Subcutaneous adipose tissue (tissue), 4 donors: Measurements from ENCODE around the gene PTPRK. TPM values are rescaled to one million over a fixed set of nuclear protein-coding genes. Genes with fewer than 3 reads are reported as not detected.

ENCODE experiments used
- total RNA-seq, 4 donors: library from RNA; depleted of rRNA; stranded (reverse); fragments of >200 nt; gene quantifications; one replicate each; pipeline ENCODE4 v1.1.0, GENCODE V29; 2016
- TF ChIP-seq, protein P1 (sequence below): fragments of 450-650 bp; IDR thresholded peaks from one replicate; pipeline ENCODE4 v1.5.1; 2016; ENCODE audit warnings: low read depth, mild to moderate bottlenecking, control low read depth, antibody characterized with exemption, moderate library complexity

The PTPRK gene
- total RNA-seq, 4 donors from 2014 or later: 21.6 to 31.0 (median 26.1) TPM

DNA sequence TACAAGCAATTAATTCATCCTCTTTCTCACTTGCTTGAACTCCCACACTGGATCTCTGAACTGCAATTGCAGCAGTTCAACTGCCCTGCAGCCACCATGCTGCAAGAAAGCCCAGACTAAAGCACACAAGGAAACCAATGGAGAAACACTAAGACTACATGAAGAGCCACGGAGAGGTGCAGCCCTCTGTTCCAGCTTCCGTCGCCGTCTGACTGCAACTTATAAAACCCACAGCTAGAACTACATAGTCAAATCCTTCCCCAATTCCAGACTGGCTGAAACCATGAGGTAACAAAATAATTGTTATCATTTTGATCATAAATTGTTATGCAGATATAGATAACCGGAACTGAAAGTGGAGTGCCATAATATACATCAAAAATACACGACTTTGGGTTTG lies 598.4 kb downstream of the PTPRK start:
- TF ChIP-seq, protein P1, sequence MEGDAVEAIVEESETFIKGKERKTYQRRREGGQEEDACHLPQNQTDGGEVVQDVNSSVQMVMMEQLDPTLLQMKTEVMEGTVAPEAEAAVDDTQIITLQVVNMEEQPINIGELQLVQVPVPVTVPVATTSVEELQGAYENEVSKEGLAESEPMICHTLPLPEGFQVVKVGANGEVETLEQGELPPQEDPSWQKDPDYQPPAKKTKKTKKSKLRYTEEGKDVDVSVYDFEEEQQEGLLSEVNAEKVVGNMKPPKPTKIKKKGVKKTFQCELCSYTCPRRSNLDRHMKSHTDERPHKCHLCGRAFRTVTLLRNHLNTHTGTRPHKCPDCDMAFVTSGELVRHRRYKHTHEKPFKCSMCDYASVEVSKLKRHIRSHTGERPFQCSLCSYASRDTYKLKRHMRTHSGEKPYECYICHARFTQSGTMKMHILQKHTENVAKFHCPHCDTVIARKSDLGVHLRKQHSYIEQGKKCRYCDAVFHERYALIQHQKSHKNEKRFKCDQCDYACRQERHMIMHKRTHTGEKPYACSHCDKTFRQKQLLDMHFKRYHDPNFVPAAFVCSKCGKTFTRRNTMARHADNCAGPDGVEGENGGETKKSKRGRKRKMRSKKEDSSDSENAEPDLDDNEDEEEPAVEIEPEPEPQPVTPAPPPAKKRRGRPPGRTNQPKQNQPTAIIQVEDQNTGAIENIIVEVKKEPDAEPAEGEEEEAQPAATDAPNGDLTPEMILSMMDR: no peak

DNA sequence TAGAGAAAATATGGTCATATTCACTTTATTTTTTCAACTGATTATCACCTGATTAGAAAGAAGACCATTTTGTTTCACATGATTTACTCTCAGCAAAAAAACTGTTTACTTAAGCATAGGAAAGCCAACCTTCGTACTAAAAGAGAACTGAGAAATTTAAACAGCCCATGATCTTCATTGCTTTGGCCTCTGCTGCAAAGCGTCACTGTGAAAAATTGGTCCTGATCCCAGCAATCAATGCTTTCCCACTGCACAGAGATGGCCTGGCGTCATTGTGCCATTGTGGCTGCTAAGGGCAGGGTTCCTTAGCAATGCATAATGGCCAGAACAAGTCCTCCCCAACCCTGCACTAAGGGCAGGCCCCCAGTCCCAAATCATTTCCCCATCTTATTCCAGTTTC lies 599.6 kb downstream of the PTPRK start:
- TF ChIP-seq, protein P1: no peak
